Measurements from ENCODE around the gene PROCA1. TPM values are rescaled to one million over a fixed set of nuclear protein-coding genes. Genes with fewer than 3 reads are reported as not detected.

The PROCA1 gene
- total RNA-seq, 4 donors from 2014 or later, result 2.0 to 8.5 (median 2.4) TPM; not detected in 1

DNA sequence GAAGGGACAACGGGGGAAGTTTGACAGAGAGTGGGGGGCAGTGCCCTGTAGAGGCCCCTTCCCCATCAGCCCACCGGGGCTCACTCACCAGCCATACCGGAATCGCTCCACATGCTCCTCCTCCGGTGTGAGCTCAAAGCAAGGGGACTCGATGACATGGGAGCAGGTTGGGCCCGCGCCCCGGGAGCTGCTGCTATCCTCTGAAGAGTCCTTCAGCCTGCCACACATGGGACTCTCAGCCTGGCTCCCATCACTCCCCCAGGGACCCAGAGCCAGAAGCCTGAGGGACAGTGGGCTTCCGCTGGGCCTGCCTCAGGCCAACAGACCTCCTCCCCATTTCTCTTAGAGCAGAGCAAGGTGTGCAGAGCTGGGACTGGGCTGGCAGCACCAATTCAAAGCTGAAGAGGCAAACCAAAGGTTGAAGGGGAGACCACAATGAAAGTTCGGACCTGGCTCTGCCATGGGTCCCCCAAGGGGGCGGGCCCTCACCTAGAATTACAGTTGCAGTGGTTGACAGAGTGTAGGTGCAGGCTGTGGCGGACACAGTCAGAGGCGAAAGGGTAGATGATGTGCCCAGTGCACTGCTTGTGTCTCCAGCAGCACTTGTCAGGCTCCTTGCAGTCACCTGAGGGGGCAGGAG is 7.3 kb downstream of the PROCA1 start:
- no peak for TF ChIP-seq CTCF (IDR thresholded peaks at IDR 0.05; ENCODE audit: low read depth)

GRCh38 chr17:28703552-28704218 is 8.0 kb downstream of the PROCA1 start:
- no peak for TF ChIP-seq CTCF (IDR thresholded peaks at IDR 0.05; ENCODE audit: low read depth)

DNA sequence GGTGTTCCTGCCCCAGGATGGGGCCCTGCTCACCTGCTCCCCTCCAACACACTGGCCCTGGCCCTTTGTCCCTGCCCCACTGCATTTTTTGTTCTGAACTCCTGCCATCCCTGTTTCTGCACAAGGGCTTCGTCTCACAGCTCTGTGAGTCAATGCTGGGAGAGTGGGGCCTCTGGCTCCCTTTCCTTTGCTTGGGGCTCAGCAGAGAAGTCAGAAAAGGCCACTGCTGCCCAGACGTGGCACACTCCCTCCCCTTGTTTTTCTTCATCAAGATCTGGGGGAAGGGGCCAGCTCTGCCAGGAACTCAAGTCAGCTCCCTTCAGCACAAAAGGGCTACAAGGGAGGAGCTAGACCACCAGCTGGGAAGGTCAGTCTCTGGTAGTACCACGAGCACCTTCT is 8.9 kb downstream of the PROCA1 start:
- no peak for TF ChIP-seq CTCF (IDR thresholded peaks at IDR 0.05; ENCODE audit: low read depth)

GRCh38 chr17:28702026-28702751 is 9.5 kb downstream of the PROCA1 start:
- TF ChIP-seq CTCF (IDR thresholded peaks at IDR 0.05; ENCODE audit: low read depth), result no peak

- no peak for TF ChIP-seq CTCF (IDR thresholded peaks at IDR 0.05; ENCODE audit: low read depth)
These were observed 10.7 kb downstream of the PROCA1 start for GRCh38 chr17:28700830-28701492.

- no peak for TF ChIP-seq CTCF (IDR thresholded peaks at IDR 0.05; ENCODE audit: low read depth)
These were observed 11.4 kb downstream of the PROCA1 start for GRCh38 chr17:28700278-28700677.

Data from subcutaneous adipose tissue (tissue), 4 donors.